Endothelial cell of umbilical vein (primary cell): ENCODE data around the gene FIG4.

Experiments
- CTCF ChIP-seq, 2 donors: IDR thresholded peaks; 1 replicate in 1 of 2; 2 replicates in 1 of 2; pipeline ENCODE4 v1.5.1; 2011; ENCODE audit warnings: low read length in 2 of 2, mild to moderate bottlenecking in 2 of 2, moderate library complexity in 2 of 2, control low read depth in 1 of 2, inconsistent platforms in 1 of 2, low read depth in 1 of 2; ENCODE audit not compliant: insufficient read depth in 1 of 2; ENCODE audit errors: extremely low read depth in 1 of 2
- EZH2 ChIP-seq: IDR thresholded peaks from 2 replicates; pipeline ENCODE4 v1.6.1; 2012; ENCODE audit warnings: borderline replicate concordance, low read depth, mild to moderate bottlenecking, moderate library complexity, low read length, inconsistent platforms; ENCODE audit not compliant: severe bottlenecking
- GATA2 ChIP-seq: IDR thresholded peaks from 2 replicates; pipeline ENCODE4 v1.7.0; 2011; ENCODE audit warnings: low read depth, mild to moderate bottlenecking, moderate library complexity, mixed read lengths, low read length; ENCODE audit not compliant: insufficient read length, insufficient read depth
- MAX ChIP-seq: IDR thresholded peaks from 2 replicates; pipeline ENCODE4 v1.6.1; 2011; ENCODE audit not compliant: insufficient read depth, insufficient read length
- MYC ChIP-seq: IDR thresholded peaks from one replicate; pipeline ENCODE4 v1.6.1; 2011; ENCODE audit warnings: mild to moderate bottlenecking, low read depth, low read length
- POLR2A ChIP-seq: IDR thresholded peaks from 2 replicates; pipeline ENCODE4 v1.6.1; 2012; ENCODE audit warnings: low read depth, mild to moderate bottlenecking, control low read depth, low read length
- POLR2AphosphoS5 ChIP-seq: IDR thresholded peaks from 2 replicates; pipeline ENCODE4 v1.6.1; 2012; ENCODE audit warnings: low read depth, mild to moderate bottlenecking, control low read depth, low read length, moderate library complexity; ENCODE audit not compliant: insufficient read depth

- TF ChIP-seq POLR2A (no peak), MYC (no peak), CTCF (IDR thresholded peaks at IDR 0.05; ENCODE audit: extremely low read depth in 1 of 2, insufficient read depth in 1 of 2, low read depth in 1 of 2, low read length in 2 of 2) (no peak), EZH2 (no peak), GATA2 (no peak), POLR2AphosphoS5 (no peak), MAX (no peak)
These were observed 11.7 kb downstream of the FIG4 start for GRCh38 chr6:109702791-109703190.
